ENCODE results near the gene ANKEF1.

DNA sequence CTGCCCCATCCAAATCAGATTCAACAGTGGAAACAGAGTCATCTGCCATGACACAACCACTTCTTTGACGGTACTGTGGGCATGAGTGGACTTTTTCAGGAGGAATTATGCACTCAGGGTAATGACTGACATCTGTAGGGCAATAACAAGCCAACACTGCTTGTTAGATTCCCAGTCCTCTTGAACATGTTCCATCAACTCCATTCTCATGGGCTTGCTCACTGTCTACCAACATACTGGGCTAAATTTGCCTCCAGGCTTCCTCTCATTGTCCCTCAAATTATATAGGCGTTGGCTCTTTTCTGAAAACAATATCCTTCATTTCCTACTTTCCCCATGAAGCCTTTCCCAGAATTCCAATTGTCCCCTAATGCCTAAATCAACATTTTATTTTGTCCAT lies 43.1 kb downstream of the ANKEF1 start:
- TF ChIP-seq, protein P1, sequence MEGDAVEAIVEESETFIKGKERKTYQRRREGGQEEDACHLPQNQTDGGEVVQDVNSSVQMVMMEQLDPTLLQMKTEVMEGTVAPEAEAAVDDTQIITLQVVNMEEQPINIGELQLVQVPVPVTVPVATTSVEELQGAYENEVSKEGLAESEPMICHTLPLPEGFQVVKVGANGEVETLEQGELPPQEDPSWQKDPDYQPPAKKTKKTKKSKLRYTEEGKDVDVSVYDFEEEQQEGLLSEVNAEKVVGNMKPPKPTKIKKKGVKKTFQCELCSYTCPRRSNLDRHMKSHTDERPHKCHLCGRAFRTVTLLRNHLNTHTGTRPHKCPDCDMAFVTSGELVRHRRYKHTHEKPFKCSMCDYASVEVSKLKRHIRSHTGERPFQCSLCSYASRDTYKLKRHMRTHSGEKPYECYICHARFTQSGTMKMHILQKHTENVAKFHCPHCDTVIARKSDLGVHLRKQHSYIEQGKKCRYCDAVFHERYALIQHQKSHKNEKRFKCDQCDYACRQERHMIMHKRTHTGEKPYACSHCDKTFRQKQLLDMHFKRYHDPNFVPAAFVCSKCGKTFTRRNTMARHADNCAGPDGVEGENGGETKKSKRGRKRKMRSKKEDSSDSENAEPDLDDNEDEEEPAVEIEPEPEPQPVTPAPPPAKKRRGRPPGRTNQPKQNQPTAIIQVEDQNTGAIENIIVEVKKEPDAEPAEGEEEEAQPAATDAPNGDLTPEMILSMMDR (optimal IDR thresholded peaks at IDR 0.05 in 1 of 3, IDR thresholded peaks at IDR 0.05 in 1 of 3, conservative IDR thresholded peaks at IDR 0.05 in 1 of 3; ENCODE audit: extremely low read depth in 1 of 3, insufficient read depth in 2 of 3, low read length in 3 of 3) = no peak
- TF ChIP-seq EZH2 (IDR thresholded peaks at IDR 0.05; ENCODE audit: low read length) = no peak

Data from keratinocyte (primary cell).